Loucy (cell line): ENCODE results near the gene PEAK3.

ENCODE experiments used
- H2AFZ ChIP-seq: fragments of 200-600 bp; sonication (generic); 2 replicates; pipeline ENCODE4 v1.6.0; 2016; ENCODE audit warnings: antibody characterized with exemption, mild to moderate bottlenecking, low read length, moderate library complexity
- H3F3A ChIP-seq: fragments of 200-600 bp; 2 replicates; pipeline ENCODE4 v1.6.0; 2016; ENCODE audit warnings: antibody characterized with exemption, low read depth, mild to moderate bottlenecking
- H3K27me3 ChIP-seq: fragments of 200-600 bp; sonication (generic); 2 replicates; pipeline ENCODE4 v1.6.1; 2014; ENCODE audit warnings: low read length, mild to moderate bottlenecking; ENCODE audit not compliant: insufficient read depth, poor library complexity, severe bottlenecking
- H3K36me3 ChIP-seq: fragments of 200-600 bp; sonication (generic); 2 replicates; pipeline ENCODE4 v1.6.1; 2016; ENCODE audit warnings: low read length; ENCODE audit not compliant: insufficient read depth
- H3K4me1 ChIP-seq: fragments of 200-600 bp; sonication (generic); 2 replicates; pipeline ENCODE4 v1.5.1; 2014; ENCODE audit warnings: low read length, mild to moderate bottlenecking; ENCODE audit not compliant: insufficient read depth, poor library complexity, severe bottlenecking
- H3K4me2 ChIP-seq: fragments of 200-600 bp; sonication (generic); 2 replicates; pipeline ENCODE4 v1.6.0; 2014; ENCODE audit warnings: antibody characterized with exemption, low read length, low read depth, mild to moderate bottlenecking; ENCODE audit not compliant: poor library complexity, severe bottlenecking
- H3K4me3 ChIP-seq: fragments of 200-600 bp; sonication (generic); 2 replicates; pipeline ENCODE4 v1.5.1; 2014; ENCODE audit warnings: low read length, mild to moderate bottlenecking, mixed read lengths; ENCODE audit not compliant: poor library complexity, severe bottlenecking
- H3K79me2 ChIP-seq: fragments of 200-600 bp; sonication (generic); 2 replicates; pipeline ENCODE4 v1.6.1; 2014; ENCODE audit warnings: low read length; ENCODE audit not compliant: insufficient read depth
- H3K9ac ChIP-seq: fragments of 200-600 bp; sonication (generic); 2 replicates; pipeline ENCODE4 v1.6.0; 2014; ENCODE audit warnings: mild to moderate bottlenecking, low read depth, low read length, moderate library complexity; ENCODE audit not compliant: poor library complexity, severe bottlenecking
- H3K9me2 ChIP-seq: fragments of 200-600 bp; sonication (generic); replicated peaks from 2 replicates; pipeline ENCODE4 v1.6.1; 2016; ENCODE audit warnings: low read depth, low read length, mixed read lengths
- H3K9me3 ChIP-seq: fragments of 200-600 bp; sonication (generic); 2 replicates; pipeline ENCODE4 v1.6.1; 2014; ENCODE audit warnings: mild to moderate bottlenecking, antibody characterized with exemption, low read length, low read depth; ENCODE audit not compliant: insufficient read depth
- H4K20me1 ChIP-seq: fragments of 200-600 bp; sonication (generic); 2 replicates; pipeline ENCODE4 v1.6.0; 2014; ENCODE audit warnings: antibody characterized with exemption, low read length, mild to moderate bottlenecking; ENCODE audit not compliant: insufficient read depth, poor library complexity, severe bottlenecking
- CTCF ChIP-seq: fragments of 200-600 bp; sonication (generic); conservative IDR thresholded peaks from 2 replicates; pipeline ENCODE4 v1.5.1; 2014; ENCODE audit warnings: mild to moderate bottlenecking, antibody characterized with exemption, low read length
- EZH2phosphoT487 ChIP-seq: fragments of 200-600 bp; IDR thresholded peaks from 2 replicates; pipeline ENCODE4 v1.6.1; 2018; ENCODE audit warnings: antibody characterized with exemption, mild to moderate bottlenecking, moderate library complexity, borderline replicate concordance

The PEAK3 gene

DNA sequence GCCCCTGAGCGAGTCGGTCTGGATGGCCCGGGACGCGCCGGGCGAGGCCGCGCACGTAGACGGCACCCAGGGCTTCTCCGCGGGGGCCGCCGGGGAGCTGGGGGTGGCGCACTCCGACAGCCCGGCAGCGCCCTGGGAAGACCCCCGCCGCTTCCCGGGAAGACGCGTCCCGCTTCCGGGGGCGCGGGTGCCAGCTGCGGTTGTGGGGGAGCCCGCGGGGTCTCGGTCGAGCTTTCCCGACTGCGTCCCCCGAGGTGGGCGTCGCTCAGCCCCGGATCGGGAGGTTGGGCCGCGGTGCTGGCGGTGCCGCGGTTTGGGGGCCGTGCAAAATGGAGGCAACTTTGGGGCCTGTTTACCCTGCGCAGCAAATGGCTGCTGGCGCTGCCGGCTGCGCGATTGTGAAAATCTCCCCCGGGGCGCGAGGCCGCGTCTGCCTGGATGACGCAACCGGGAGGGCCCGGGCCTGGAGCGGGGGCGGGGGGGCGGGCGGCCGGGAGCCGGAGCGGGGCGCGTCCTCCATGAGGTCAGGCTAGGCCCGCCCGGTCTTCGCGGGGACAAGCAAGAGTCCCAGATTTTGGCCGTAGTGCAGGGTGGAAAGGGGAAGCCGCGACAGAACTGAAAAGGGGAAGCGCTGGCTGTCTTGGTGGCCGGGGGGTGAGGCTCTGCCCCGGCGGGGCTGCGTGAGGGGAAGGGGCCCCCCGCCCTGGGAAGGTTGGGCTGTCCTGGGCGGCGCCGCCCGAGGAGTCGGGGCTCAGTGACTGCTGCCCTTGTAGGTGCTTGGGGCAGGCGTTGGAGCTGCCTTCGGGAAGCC is 11.3 kb downstream of the PEAK3 start:
- Histone ChIP-seq H3K27me3 (peaks cover 12% of the 10 kb centered on the region), H3K9me2 (no peaks in the 10 kb centered on the region), H3K9ac (peak overlapping the region; percentile 96), H2AFZ (no peak overlapping the region), H3K4me1 (peaks cover 34% of the 10 kb centered on the region), H3K9me3 (no peaks in the 10 kb centered on the region), H3K79me2 (peaks cover 60% of the 10 kb centered on the region), H4K20me1 (peaks cover 52% of the 10 kb centered on the region), H3K36me3 (peaks cover 19% of the 10 kb centered on the region; the same call in 1 of the 2 replicates), H3K4me2 (peak overlapping the region; percentile 83), H3F3A (peaks cover 18% of the 10 kb centered on the region), H3K4me3 (peak overlapping the region; percentile 94)
- TF ChIP-seq CTCF: no peak
- TF ChIP-seq EZH2phosphoT487: no peak

DNA sequence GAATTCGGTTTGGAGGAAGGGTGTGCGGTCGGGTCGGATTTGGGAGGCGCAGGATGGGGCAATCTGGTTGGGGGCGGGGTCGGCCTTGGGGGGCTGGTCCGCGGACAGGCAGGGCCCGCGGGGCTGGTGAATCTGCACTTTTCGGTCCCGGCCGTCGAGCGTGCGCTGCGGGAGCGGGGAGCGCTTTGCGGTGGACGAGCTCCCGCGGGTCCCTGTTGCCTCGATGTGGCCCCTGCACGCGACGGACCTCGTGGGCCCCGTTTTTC is 11.9 kb downstream of the PEAK3 start:
- Histone ChIP-seq H3K9me3 (no peaks in the 10 kb centered on the region), H4K20me1 (peaks cover 52% of the 10 kb centered on the region), H3F3A (peaks cover 18% of the 10 kb centered on the region), H3K4me2 (peak overlapping the region; percentile 53), H2AFZ (no peak overlapping the region), H3K27me3 (peaks cover 12% of the 10 kb centered on the region), H3K9me2 (no peaks in the 10 kb centered on the region), H3K4me1 (peaks cover 34% of the 10 kb centered on the region), H3K36me3 (peaks cover 19% of the 10 kb centered on the region; the same call in 1 of the 2 replicates), H3K79me2 (peaks cover 54% of the 10 kb centered on the region), H3K4me3 (peak overlapping the region; percentile 94), H3K9ac (peak overlapping the region; percentile 96)
- TF ChIP-seq CTCF (no peak), EZH2phosphoT487 (no peak)

- H3K27me3 ChIP-seq: peaks cover 12% of the 10 kb centered on the region
- H3K9me2 ChIP-seq: no peaks in the 10 kb centered on the region
- peaks cover 34% of the 10 kb centered on the region for H3K4me1 ChIP-seq
- peak overlapping the region; percentile 96 for H3K9ac ChIP-seq
- peak; percentile 12; the same call in 1 of the 2 replicates for TF ChIP-seq CTCF
- no peak for TF ChIP-seq EZH2phosphoT487
- peaks cover 18% of the 10 kb centered on the region for H3F3A ChIP-seq
- peak overlapping the region; percentile 94 for H3K4me3 ChIP-seq
- peak overlapping the region; percentile 81 for H3K4me2 ChIP-seq
- peaks cover 49% of the 10 kb centered on the region for H3K79me2 ChIP-seq
- peaks cover 49% of the 10 kb centered on the region for H4K20me1 ChIP-seq
- H3K9me3 ChIP-seq: no peaks in the 10 kb centered on the region
- peaks cover 19% of the 10 kb centered on the region; the same call in 1 of the 2 replicates for H3K36me3 ChIP-seq
- no peak overlapping the region for H2AFZ ChIP-seq
Measured at GRCh38 chr19:2269244-2270156, 12.5 kb downstream of the PEAK3 start.
